Measurements from ENCODE around the gene CDKAL1.

GRCh38 chr6:21087188-21087587, 552.9 kb downstream of the CDKAL1 start:
- TF ChIP-seq, protein P1, sequence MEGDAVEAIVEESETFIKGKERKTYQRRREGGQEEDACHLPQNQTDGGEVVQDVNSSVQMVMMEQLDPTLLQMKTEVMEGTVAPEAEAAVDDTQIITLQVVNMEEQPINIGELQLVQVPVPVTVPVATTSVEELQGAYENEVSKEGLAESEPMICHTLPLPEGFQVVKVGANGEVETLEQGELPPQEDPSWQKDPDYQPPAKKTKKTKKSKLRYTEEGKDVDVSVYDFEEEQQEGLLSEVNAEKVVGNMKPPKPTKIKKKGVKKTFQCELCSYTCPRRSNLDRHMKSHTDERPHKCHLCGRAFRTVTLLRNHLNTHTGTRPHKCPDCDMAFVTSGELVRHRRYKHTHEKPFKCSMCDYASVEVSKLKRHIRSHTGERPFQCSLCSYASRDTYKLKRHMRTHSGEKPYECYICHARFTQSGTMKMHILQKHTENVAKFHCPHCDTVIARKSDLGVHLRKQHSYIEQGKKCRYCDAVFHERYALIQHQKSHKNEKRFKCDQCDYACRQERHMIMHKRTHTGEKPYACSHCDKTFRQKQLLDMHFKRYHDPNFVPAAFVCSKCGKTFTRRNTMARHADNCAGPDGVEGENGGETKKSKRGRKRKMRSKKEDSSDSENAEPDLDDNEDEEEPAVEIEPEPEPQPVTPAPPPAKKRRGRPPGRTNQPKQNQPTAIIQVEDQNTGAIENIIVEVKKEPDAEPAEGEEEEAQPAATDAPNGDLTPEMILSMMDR (conservative IDR thresholded peaks at IDR 0.05; ENCODE audit: low read depth, low read length), result no peak
- TF ChIP-seq EZH2 (IDR thresholded peaks at IDR 0.05; ENCODE audit: low read length, unreplicated experiment), result no peak
